Measurements from ENCODE around the gene CCDC88C. TPM values are rescaled to one million over a fixed set of nuclear protein-coding genes. Genes with fewer than 3 reads are reported as not detected.

CCDC88C gene
- total RNA-seq, 2 donors from 2014 or later = 103 to 111 TPM

- Mint-ChIP-seq H3K4me3 (peak overlapping the region; percentile 78 to 85), H3K4me1 (ENCODE audit: low read depth) (peaks cover 75% of the 10 kb centered on the region), H3K36me3 (ENCODE audit: insufficient read depth in 2 of 2) (peaks cover 3 to 7% of the 10 kb centered on the region in 2 donors), H3K27me3 (ENCODE audit: low read depth) (no peaks in the 10 kb centered on the region), H3K27ac (peak overlapping the region; percentile 74), H3K9me3 (no peaks in the 10 kb centered on the region)
- DNase-seq = no peak
- no peak for ATAC-seq (replicated peaks in 1 of 2)
Observed at GRCh38 chr14:91356181-91356763, 61.3 kb downstream of the CCDC88C start.

DNA sequence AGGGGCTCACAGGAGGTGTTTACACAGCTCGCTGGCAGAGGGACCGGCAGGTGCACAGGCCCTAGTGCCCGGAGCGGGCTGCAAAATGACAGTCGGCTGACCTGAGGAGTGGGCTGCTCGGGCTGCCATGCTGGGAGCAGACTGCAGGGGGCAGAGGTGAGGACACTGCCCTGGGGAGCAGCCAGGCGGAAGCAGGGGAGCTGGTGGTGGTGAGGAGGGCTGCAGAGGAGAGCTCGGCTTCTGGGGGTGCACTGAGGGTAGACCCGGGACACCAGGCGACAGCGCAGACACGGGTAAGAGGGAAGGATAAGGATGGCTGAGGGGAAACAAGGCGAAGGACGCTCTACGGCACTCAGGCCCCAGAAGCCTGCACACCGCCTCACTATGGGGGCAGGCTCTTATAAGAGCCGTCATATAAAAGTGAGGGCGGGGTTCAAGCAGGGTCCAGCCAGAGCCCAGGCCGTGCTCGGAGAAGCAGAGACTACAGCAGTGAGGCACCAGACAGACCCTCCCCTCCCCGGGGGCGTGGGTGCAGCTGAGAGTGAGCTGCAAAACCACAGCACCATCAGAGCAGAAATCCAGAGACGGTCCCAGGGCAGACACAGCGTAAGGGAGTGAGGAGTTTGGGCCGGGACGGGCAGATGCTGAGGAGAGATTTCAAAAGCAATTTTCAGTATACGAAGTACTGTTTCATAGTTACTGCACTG is 62.5 kb downstream of the CCDC88C start:
- peaks cover 86% of the 10 kb centered on the region for H3K4me1 Mint-ChIP-seq (ENCODE audit: low read depth)
- peak overlapping the region; percentile 74 for H3K27ac Mint-ChIP-seq
- H3K36me3 Mint-ChIP-seq (ENCODE audit: insufficient read depth in 2 of 2) = peaks cover 5 to 11% of the 10 kb centered on the region in 2 donors
- H3K9me3 Mint-ChIP-seq = peaks cover 0 to 2% of the 10 kb centered on the region in 2 donors
- DNase-seq (peak; percentile 57 to 61), ATAC-seq (replicated peaks in 1 of 2) (peak; percentile 25 to 31)
- H3K27me3 Mint-ChIP-seq (ENCODE audit: low read depth) = no peaks in the 10 kb centered on the region
- peak overlapping the region; percentile 78 to 85 for H3K4me3 Mint-ChIP-seq

GRCh38 chr14:91354221-91354916 is 63.3 kb downstream of the CCDC88C start:
- Mint-ChIP-seq H3K4me1 (ENCODE audit: low read depth) (peaks cover 89% of the 10 kb centered on the region), H3K36me3 (ENCODE audit: insufficient read depth in 2 of 2) (peaks cover 5 to 8% of the 10 kb centered on the region in 2 donors), H3K27ac (peak overlapping the region; percentile 74), H3K4me3 (peak overlapping the region; percentile 78 to 85), H3K27me3 (ENCODE audit: low read depth) (no peaks in the 10 kb centered on the region), H3K9me3 (peaks cover 0 to 2% of the 10 kb centered on the region in 2 donors)
- ATAC-seq (replicated peaks in 1 of 2) (no peak), DNase-seq (no peak)

- Mint-ChIP-seq H3K27ac (no peak overlapping the region), H3K4me3 (peak overlapping the region in 1 of 2 donors; percentile 39), H3K4me1 (ENCODE audit: low read depth) (peaks cover 89% of the 10 kb centered on the region), H3K9me3 (peaks cover 0 to 2% of the 10 kb centered on the region in 2 donors), H3K36me3 (ENCODE audit: insufficient read depth in 2 of 2) (peaks cover 2 to 6% of the 10 kb centered on the region in 2 donors), H3K27me3 (ENCODE audit: low read depth) (no peaks in the 10 kb centered on the region)
- DNase-seq = no peak
- ATAC-seq (replicated peaks in 1 of 2) = no peak
Observed at GRCh38 chr14:91352728-91353692, 64.6 kb downstream of the CCDC88C start.

DNA sequence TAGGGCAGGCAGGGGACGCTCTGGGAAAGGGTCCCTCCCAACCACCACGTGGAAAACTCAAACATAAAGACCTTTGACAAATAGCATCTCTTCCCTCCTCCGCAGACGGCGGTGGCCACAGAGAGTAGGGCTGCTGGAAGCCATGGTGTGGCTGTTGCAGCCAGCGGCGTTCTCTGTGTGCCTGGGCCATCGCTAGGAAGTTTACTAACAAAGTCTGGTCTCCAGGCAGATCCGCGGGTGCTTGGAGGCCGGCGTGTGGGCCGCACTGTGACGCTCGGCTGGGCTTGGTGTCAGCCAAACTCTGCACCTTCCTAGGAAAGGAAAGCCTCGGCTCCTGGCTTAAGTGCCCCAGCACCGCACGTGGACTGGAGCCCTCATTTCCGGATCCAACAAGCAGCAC is 65.6 kb downstream of the CCDC88C start:
- H3K27ac Mint-ChIP-seq = peak overlapping the region; percentile 13
- H3K4me1 Mint-ChIP-seq (ENCODE audit: low read depth) = peaks cover 88% of the 10 kb centered on the region
- peaks cover 0 to 2% of the 10 kb centered on the region in 2 donors for H3K9me3 Mint-ChIP-seq
- ATAC-seq (replicated peaks in 1 of 2) (no peak), DNase-seq (no peak)
- no peaks in the 10 kb centered on the region for H3K27me3 Mint-ChIP-seq (ENCODE audit: low read depth)
- H3K4me3 Mint-ChIP-seq = peak overlapping the region; percentile 85 to 93
- H3K36me3 Mint-ChIP-seq (ENCODE audit: insufficient read depth in 2 of 2) = peaks cover 2 to 7% of the 10 kb centered on the region in 2 donors

- ATAC-seq (replicated peaks in 1 of 2) (no peak), DNase-seq (no peak)
- H3K4me3 Mint-ChIP-seq = peak overlapping the region; percentile 85 to 93
- H3K36me3 Mint-ChIP-seq (ENCODE audit: insufficient read depth in 2 of 2) = peaks cover 2 to 8% of the 10 kb centered on the region in 2 donors
- H3K27me3 Mint-ChIP-seq (ENCODE audit: low read depth) = no peaks in the 10 kb centered on the region
- peak overlapping the region; percentile 72 for H3K27ac Mint-ChIP-seq
- H3K4me1 Mint-ChIP-seq (ENCODE audit: low read depth) = peaks cover 88% of the 10 kb centered on the region
- H3K9me3 Mint-ChIP-seq = peaks cover 0 to 2% of the 10 kb centered on the region in 2 donors
Observed at GRCh38 chr14:91351512-91351862, 66.1 kb downstream of the CCDC88C start.

DNA sequence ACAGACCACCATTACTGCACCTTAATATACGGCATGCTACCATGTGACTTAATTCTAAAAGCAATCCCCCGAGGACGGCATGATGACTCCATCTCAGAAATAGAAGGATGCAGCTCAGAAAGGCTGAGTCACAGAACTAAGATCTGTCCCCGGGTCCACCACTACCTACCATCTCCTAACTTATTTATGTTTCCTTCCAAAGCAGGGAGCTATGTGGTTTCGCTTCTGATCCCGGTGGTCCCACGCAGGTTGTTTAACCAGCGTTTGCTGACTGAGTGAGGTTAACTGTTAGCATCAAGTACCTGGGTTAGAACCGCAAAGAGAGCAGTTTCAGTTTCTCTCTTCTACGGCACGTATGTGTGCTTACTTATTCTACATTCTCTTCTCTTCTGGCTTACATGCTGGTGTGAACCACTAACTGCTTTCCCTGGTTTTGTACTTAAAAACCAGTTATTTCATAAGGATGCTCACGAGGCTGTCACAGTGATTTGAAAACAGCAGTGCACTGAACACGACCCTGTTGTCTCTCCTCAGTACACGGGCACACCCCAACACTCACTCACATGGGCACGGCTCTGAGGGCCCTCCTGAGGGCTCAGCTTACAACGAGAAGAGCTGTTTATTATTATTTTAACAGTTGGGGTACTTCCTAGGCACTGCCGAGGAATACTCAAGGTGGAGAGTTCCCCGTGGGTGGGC is 66.7 kb downstream of the CCDC88C start:
- DNase-seq = peak; percentile 70 to 74
- peak overlapping the region; percentile 98 for H3K27ac Mint-ChIP-seq
- peaks cover 2 to 8% of the 10 kb centered on the region in 2 donors for H3K36me3 Mint-ChIP-seq (ENCODE audit: insufficient read depth in 2 of 2)
- H3K27me3 Mint-ChIP-seq (ENCODE audit: low read depth) = no peaks in the 10 kb centered on the region
- peak; percentile 59 to 67 for ATAC-seq (replicated peaks in 1 of 2)
- peak overlapping the region; percentile 85 to 93 for H3K4me3 Mint-ChIP-seq
- H3K4me1 Mint-ChIP-seq (ENCODE audit: low read depth) = peaks cover 88% of the 10 kb centered on the region
- H3K9me3 Mint-ChIP-seq = peaks cover 0 to 2% of the 10 kb centered on the region in 2 donors

- peak; percentile 1 to 15 for ATAC-seq (replicated peaks in 1 of 2)
- no peak for DNase-seq
- H3K4me3 Mint-ChIP-seq = peak overlapping the region; percentile 85 to 93
- peaks cover 0 to 2% of the 10 kb centered on the region in 2 donors for H3K9me3 Mint-ChIP-seq
- H3K27me3 Mint-ChIP-seq (ENCODE audit: low read depth) = no peaks in the 10 kb centered on the region
- peaks cover 2 to 8% of the 10 kb centered on the region in 2 donors for H3K36me3 Mint-ChIP-seq (ENCODE audit: insufficient read depth in 2 of 2)
- peak overlapping the region; percentile 98 for H3K27ac Mint-ChIP-seq
- H3K4me1 Mint-ChIP-seq (ENCODE audit: low read depth) = peaks cover 83% of the 10 kb centered on the region
Observed at GRCh38 chr14:91350483-91350812, 67.2 kb downstream of the CCDC88C start.

DNA sequence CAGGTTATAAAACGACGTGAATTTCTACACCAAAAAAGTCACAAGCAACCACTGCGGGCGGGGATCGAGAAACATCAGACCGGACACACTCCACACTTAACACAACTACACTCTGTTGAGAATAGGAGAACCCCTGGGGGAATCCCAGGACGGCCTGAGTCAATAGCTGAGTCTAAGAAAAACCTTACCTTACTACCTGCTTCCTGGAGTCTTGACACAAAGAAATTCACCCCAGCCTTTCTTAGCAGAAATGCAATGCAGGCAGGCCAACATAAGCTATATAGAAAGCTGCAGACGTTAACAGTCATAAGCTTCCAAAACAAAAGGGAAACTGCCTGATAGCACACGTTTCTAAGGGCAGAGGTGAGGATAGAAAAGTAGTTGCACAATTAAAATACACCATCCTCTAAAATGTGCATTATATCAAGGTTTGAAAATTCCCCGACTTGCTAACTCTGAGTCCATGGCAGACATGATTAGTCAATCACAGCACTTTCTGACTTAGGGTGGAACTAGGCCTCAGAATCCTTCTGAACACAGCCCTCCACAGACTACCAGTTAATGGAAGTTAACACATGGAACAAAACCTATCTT is 68.0 kb downstream of the CCDC88C start:
- H3K36me3 Mint-ChIP-seq (ENCODE audit: insufficient read depth in 2 of 2) = peaks cover 2 to 8% of the 10 kb centered on the region in 2 donors
- H3K9me3 Mint-ChIP-seq = peaks cover 0 to 2% of the 10 kb centered on the region in 2 donors
- peaks cover 78% of the 10 kb centered on the region for H3K4me1 Mint-ChIP-seq (ENCODE audit: low read depth)
- no peaks in the 10 kb centered on the region for H3K27me3 Mint-ChIP-seq (ENCODE audit: low read depth)
- peak; percentile 78 to 79 for ATAC-seq (replicated peaks in 1 of 2)
- DNase-seq = peak; percentile 81 to 82
- peak overlapping the region; percentile 98 for H3K27ac Mint-ChIP-seq
- peak overlapping the region; percentile 85 to 93 for H3K4me3 Mint-ChIP-seq

- Mint-ChIP-seq H3K9me3 (peaks cover 0 to 2% of the 10 kb centered on the region in 2 donors), H3K27me3 (ENCODE audit: low read depth) (no peaks in the 10 kb centered on the region), H3K4me3 (peak overlapping the region; percentile 85 to 93), H3K4me1 (ENCODE audit: low read depth) (peaks cover 78% of the 10 kb centered on the region), H3K36me3 (ENCODE audit: insufficient read depth in 2 of 2) (peaks cover 2 to 9% of the 10 kb centered on the region in 2 donors), H3K27ac (peak overlapping the region; percentile 98)
- ATAC-seq (replicated peaks in 1 of 2) (no peak), DNase-seq (no peak)
Observed at GRCh38 chr14:91348845-91349465, 68.7 kb downstream of the CCDC88C start.

- Mint-ChIP-seq H3K27me3 (ENCODE audit: low read depth) (no peaks in the 10 kb centered on the region), H3K4me1 (ENCODE audit: low read depth) (peaks cover 63% of the 10 kb centered on the region), H3K36me3 (ENCODE audit: insufficient read depth in 2 of 2) (peaks cover 2 to 9% of the 10 kb centered on the region in 2 donors), H3K9me3 (peaks cover 0 to 2% of the 10 kb centered on the region in 2 donors), H3K4me3 (peak overlapping the region in 1 of 2 donors; percentile 58), H3K27ac (peak overlapping the region; percentile 68)
- DNase-seq (no peak), ATAC-seq (replicated peaks in 1 of 2) (no peak)
Observed at GRCh38 chr14:91346838-91347173, 70.8 kb downstream of the CCDC88C start.

All from activated T-cell treated with anti-CD3 and anti-CD28 coated beads, Interleukin-2, amount 50 U/mL, for 72 hours (primary cell).